ENCODE measurements around the gene KDM5A.
"Not testable (repeated sequence)": the region's sequence is repeated elsewhere in the genome, so short reads cannot be mapped to it uniquely, and the experiment has no call there.

Gene KDM5A

GRCh38 chr12:238736-239398 lies 150.3 kb downstream of the KDM5A start:
- no peak for DNase-seq (ENCODE audit: low read depth)

DNA sequence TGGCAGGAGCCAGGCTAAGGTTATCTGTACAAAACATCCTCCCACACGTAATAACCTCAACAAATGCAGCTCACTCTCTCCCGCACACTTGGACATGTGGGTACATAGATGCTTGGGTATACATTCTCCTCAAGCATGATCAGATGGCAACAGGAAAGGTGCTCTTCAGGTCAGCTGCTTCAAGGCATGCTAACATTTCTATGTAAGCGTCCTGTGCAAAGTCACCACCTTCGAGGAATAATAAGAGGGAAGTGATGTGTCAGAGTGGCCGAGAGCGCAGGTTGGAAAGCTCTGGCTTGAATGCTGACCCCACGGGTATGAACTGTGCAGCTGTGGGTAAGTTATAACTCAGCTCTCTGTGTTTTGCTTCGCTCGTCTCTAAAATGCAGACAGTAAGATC lies 151.0 kb downstream of the KDM5A start:
- no peak for DNase-seq (ENCODE audit: low read depth)

DNA sequence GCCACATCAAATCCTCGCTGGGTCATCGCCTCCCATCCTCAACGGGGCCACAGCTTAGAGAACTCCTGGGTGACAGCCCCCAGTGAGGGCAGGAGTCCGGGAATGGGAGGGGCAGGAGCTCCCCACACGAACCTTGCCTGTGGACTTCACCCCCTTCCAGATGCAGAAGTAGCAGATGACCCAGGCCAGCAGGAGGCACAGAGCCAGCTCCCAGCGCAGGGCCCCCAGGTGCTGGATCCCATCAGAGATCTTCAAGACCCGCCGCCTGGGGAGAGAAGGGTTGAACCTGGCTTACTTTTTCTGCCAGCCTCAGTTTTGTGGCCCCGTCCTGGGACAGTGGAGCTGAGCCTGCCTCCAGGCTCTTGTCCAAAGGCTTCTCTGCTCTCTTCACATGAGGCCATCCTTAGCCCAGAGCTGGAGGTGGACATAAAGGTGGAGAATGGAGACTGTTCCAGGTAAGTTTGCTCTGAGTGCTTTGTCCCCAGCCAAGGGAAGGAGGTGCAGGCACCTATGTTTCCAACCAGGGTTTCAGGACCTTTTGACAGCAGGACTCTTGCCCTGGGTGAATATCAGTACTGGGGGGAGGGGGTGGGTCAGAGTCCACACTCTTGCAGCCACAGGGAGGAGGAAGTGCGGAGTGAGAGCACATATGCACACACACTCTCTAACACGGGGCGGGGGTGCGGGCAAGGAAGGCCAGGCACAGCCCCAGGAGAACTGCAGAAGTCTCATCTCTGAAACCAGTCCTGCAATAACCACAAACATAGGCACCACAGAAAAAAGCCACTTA lies 151.9 kb downstream of the KDM5A start:
- DNase-seq (ENCODE audit: low read depth) = no peak

DNA sequence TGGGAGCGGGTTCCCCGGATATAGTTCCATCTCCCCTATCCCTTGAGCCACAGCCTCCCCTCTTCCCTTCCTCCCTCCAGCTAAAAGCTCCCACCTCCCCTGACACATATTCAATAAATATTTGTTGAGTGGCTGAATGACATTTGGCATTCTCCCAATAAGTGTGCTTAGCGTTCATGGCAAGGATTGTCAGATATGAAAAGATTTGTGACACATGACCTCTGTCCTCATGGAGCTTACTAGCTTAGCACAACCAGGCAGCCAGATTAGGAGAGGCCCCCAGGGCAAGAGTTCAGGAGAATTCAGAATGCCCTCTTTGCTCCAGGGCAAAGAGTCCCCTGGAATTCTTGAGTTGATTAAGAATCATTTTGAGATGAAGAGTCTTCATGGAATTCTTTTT lies 152.7 kb downstream of the KDM5A start:
- DNase-seq (ENCODE audit: low read depth) = no peak

GRCh38 chr12:235967-236366 lies 153.2 kb downstream of the KDM5A start:
- not testable (repeated sequence) for DNase-seq (ENCODE audit: low read depth)

- no peak for DNase-seq (ENCODE audit: low read depth)
Measured at GRCh38 chr12:234891-235415, 154.2 kb downstream of the KDM5A start.

GRCh38 chr12:234019-234418 lies 155.1 kb downstream of the KDM5A start:
- DNase-seq (ENCODE audit: low read depth) = no peak

DNA sequence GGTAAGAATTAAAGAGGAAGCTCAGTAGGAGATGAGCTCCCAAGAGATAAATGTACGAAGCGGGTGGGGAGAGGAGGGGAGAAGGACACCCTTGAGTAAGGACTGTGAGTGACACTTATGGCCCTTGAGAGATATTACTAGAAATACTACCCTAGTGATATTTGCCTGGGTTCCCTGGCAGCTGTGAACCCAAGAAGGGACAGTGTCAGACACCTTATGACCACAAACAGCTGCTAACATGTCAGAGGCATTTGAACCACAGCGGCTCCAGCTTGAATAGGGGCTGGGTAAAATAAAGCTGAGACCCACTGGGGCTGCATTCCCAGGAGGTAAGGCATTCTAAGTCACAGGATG lies 155.5 kb downstream of the KDM5A start:
- no peak for DNase-seq (ENCODE audit: low read depth)

- no peak for DNase-seq (ENCODE audit: low read depth)
Measured at GRCh38 chr12:232731-233614, 156.1 kb downstream of the KDM5A start.

GRCh38 chr12:230925-231671 lies 158.0 kb downstream of the KDM5A start:
- DNase-seq (ENCODE audit: low read depth) = no peak

All from stimulated activated CD8-positive, alpha-beta memory T cell treated with anti-CD3 and anti-CD28 coated beads, Interleukin-12 subunit alpha, Interleukin-12 subunit beta, amount 100 ng/mL, for 4 hours (primary cell).